GM23338 (cell line): ENCODE results near the gene UFSP1. TPM values are rescaled to one million over a fixed set of nuclear protein-coding genes. Genes with fewer than 3 reads are reported as not detected.

ENCODE experiments used
- ATAC-seq: fragments of 200-7000 bp; cut with Tn5 transposase; 3 replicates; pipeline ENCODE4 v1.9.1; 2020
- DNase-seq: peaks from one replicate; pipeline ENCODE4 v3.0.0-alpha.2; 2015; ENCODE audit warnings: low spot score
- H2AFZ ChIP-seq: fragments of 200-600 bp; sonication (generic); 2 replicates; pipeline ENCODE4 v1.8.0; 2016; ENCODE audit warnings: antibody characterized with exemption, mild to moderate bottlenecking, moderate library complexity
- H3F3A ChIP-seq: fragments of 200-600 bp; sonication (generic); replicated peaks from 2 replicates; pipeline ENCODE4 v1.8.0; 2017; ENCODE audit warnings: antibody characterized with exemption, mixed run types, low read depth
- H3K27ac ChIP-seq: fragments of 200-600 bp; sonication (generic); 2 replicates; pipeline ENCODE4 v1.6.1; 2016; ENCODE audit warnings: low read depth
- H3K27me3 ChIP-seq: fragments of 200-600 bp; sonication (generic); 2 replicates; pipeline ENCODE4 v1.8.0; 2016; ENCODE audit warnings: mild to moderate bottlenecking, mixed run types, moderate library complexity; ENCODE audit not compliant: insufficient read depth
- H3K36me3 ChIP-seq: fragments of 200-600 bp; sonication (generic); 2 replicates; pipeline ENCODE4 v1.8.0; 2016; ENCODE audit warnings: mild to moderate bottlenecking; ENCODE audit not compliant: insufficient read depth
- H3K4me1 ChIP-seq: fragments of 200-600 bp; sonication (generic); 2 replicates; pipeline ENCODE4 v1.8.0; 2016; ENCODE audit warnings: mild to moderate bottlenecking, moderate library complexity; ENCODE audit not compliant: insufficient read depth
- H3K4me2 ChIP-seq: fragments of 200-600 bp; sonication (generic); 2 replicates; pipeline ENCODE4 v1.7.1; 2017; ENCODE audit warnings: mixed run types
- H3K4me3 ChIP-seq: fragments of 200-600 bp; sonication (generic); 2 replicates; pipeline ENCODE4 v1.6.1; 2016; ENCODE audit warnings: mixed run types
- H3K79me2 ChIP-seq: fragments of 200-600 bp; sonication (generic); replicated peaks from 2 replicates; pipeline ENCODE4 v1.8.0; 2017; ENCODE audit warnings: mild to moderate bottlenecking; ENCODE audit not compliant: insufficient read depth
- H3K9me2 ChIP-seq: fragments of 200-600 bp; sonication (generic); 2 replicates; pipeline ENCODE4 v1.8.0; 2017; ENCODE audit not compliant: insufficient read depth
- H4K20me1 ChIP-seq: fragments of 200-600 bp; sonication (generic); replicated peaks from 2 replicates; pipeline ENCODE4 v1.8.0; 2017; ENCODE audit warnings: mild to moderate bottlenecking; ENCODE audit not compliant: insufficient read depth
- H3K27ac Mint-ChIP-seq: 2 replicates; pipeline ENCODE4 v1.8.0; 2020; ENCODE audit warnings: inconsistent platforms, mild to moderate bottlenecking, moderate library complexity, mixed read lengths
- H3K27me3 Mint-ChIP-seq: 3 replicates; pipeline ENCODE4 v1.8.0; 2022; ENCODE audit warnings: low read depth, mild to moderate bottlenecking, moderate library complexity, mixed read lengths, inconsistent platforms; ENCODE audit not compliant: insufficient read depth, poor library complexity
- H3K36me3 Mint-ChIP-seq: 3 replicates; pipeline ENCODE4 v1.8.0; 2021; ENCODE audit warnings: low read depth, mild to moderate bottlenecking, inconsistent platforms, moderate library complexity, mixed read lengths
- H3K4me1 Mint-ChIP-seq: 3 replicates; pipeline ENCODE4 v1.8.0; 2020; ENCODE audit warnings: mild to moderate bottlenecking, inconsistent platforms, mixed read lengths
- H3K4me3 Mint-ChIP-seq: 3 replicates; pipeline ENCODE4 v1.8.0; 2021; ENCODE audit warnings: moderate library complexity, mild to moderate bottlenecking, inconsistent platforms, mixed read lengths
- H3K9me3 Mint-ChIP-seq: 3 replicates; pipeline ENCODE4 v1.8.0; 2020; ENCODE audit warnings: moderate library complexity, mild to moderate bottlenecking, inconsistent platforms, mixed read lengths
- CREB1 ChIP-seq: fragments of 250-450 bp; sonication (Bioruptor Pico); IDR thresholded peaks from 2 replicates; pipeline ENCODE4 v1.5.0; 2020; ENCODE audit warnings: low read depth, mild to moderate bottlenecking, moderate library complexity
- CTCF ChIP-seq, 2 experiments: fragments of 200-600 bp in 1 of 2; sonication (generic) in 1 of 2; conservative IDR thresholded peaks; 2 replicates each; pipeline versions ENCODE4 v1.5.1 to v1.6.1; 2016 to 2017; ENCODE audit warnings: antibody characterized with exemption in 2 of 2, low read depth in 2 of 2, mild to moderate bottlenecking in 2 of 2, moderate library complexity in 1 of 2
- EZH2 ChIP-seq: fragments of 200-600 bp; sonication (generic); IDR thresholded peaks from one replicate; pipeline ENCODE4 v1.8.0; 2017; ENCODE audit warnings: antibody characterized with exemption, mild to moderate bottlenecking, low read depth; ENCODE audit not compliant: unreplicated experiment
- JUNB ChIP-seq: IDR thresholded peaks from one replicate; pipeline ENCODE4 v1.6.1; 2016; ENCODE audit warnings: antibody characterized with exemption; ENCODE audit not compliant: unreplicated experiment
- NANOG ChIP-seq: IDR thresholded peaks from 2 replicates; pipeline ENCODE4 v1.6.1; 2016; ENCODE audit warnings: antibody characterized with exemption, borderline replicate concordance
- POLR2AphosphoS5 ChIP-seq: IDR thresholded peaks from 2 replicates; pipeline ENCODE4 v1.6.1; 2016; ENCODE audit warnings: antibody characterized with exemption, low read depth
- REST ChIP-seq: IDR thresholded peaks from one replicate; pipeline ENCODE4 v1.6.1; 2018; ENCODE audit warnings: antibody characterized with exemption; ENCODE audit not compliant: unreplicated experiment
- STAT1 ChIP-seq: IDR thresholded peaks from one replicate; pipeline ENCODE4 v1.6.1; 2016; ENCODE audit warnings: antibody characterized with exemption; ENCODE audit not compliant: unreplicated experiment
- ZNF114 ChIP-seq: fragments of 250-450 bp; sonication (Bioruptor Pico); IDR thresholded peaks from 2 replicates; pipeline ENCODE4 v1.5.0; 2020; ENCODE audit warnings: mild to moderate bottlenecking, moderate library complexity
- ZNF331 ChIP-seq: fragments of 250-450 bp; sonication (Bioruptor Pico); IDR thresholded peaks from 2 replicates; pipeline ENCODE4 v1.5.0; 2020; ENCODE audit warnings: low read depth, mild to moderate bottlenecking, moderate library complexity
- polyA plus RNA-seq: library from polyadenylated mRNA; unstranded; fragments of >200 nt; fragmentation: Nextera tagmentation; extraction: Ambion mirVana; gene quantifications from 2 replicates; pipeline ENCODE4 v1.2.1, GENCODE V29; 2016
- total RNA-seq: library from RNA; depleted of rRNA; stranded (reverse); fragments of >200 nt; shearing (Covaris generic); gene quantifications from 2 replicates; pipeline ENCODE4 v1.2.3, GENCODE V29; 2014
- TF ChIP-seq, protein P1 (sequence below): IDR thresholded peaks from 2 replicates; pipeline ENCODE4 v1.6.1; 2016; ENCODE audit warnings: antibody characterized with exemption

UFSP1 gene
- total and polyA plus RNA-seq, 2 experiments from 2014 or later: 2.0 to 11.8 TPM

DNA sequence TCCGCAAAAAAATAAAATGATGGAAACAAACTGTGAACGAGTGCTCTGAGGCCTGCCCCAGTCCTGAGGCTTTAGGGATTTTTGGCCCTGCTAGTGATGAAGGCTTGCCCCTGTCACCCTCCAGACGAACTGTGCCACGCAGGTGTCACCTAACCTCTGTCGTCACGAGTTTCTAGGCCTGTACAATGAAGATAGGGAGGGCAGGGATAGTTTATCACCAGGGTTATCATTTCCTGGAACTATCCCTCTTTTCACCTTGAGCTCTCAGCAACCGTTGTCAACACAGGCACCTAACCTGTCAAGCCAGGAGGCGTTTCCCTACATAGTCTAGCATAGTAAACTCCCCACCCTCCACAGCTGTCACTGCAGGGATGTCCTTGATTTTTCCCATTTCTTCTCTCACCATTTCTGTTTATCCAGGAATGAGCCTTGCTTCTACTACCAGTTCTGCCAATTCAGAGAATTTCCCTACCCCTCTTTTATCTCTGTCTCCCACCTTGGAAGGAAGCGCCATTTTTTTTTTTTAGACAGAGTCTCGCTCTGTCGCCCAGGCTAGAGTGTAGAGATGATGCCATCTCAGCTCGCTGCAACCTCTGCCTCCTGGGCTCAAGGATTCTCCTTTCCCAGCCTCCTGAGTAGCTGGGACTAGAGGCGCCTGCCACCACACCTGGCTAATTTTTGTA, 8.4 kb upstream of the UFSP1 start:
- H3K36me3 ChIP-seq: no peaks in the 10 kb centered on the region
- Mint-ChIP-seq H3K36me3 (no peaks in the 10 kb centered on the region; the same call in 2 of the 3 replicates), H3K27ac (no peak overlapping the region), H3K4me1 (peaks cover 9% of the 10 kb centered on the region), H3K4me3 (peak overlapping the region; percentile 70), H3K9me3 (peaks cover 8% of the 10 kb centered on the region; the same call in 1 of the 3 replicates), H3K27me3 (peaks cover 25% of the 10 kb centered on the region)
- H3K27ac ChIP-seq: no peak overlapping the region
- TF ChIP-seq REST (no peak), NANOG (no peak), CREB1 (CRISPR knock-in tag) (no peak), ZNF114 (CRISPR knock-in tag) (no peak), POLR2AphosphoS5 (no peak), JUNB (no peak), ZNF331 (no peak), CTCF (conservative IDR thresholded peaks at IDR 0.05; ENCODE audit: low read depth in 2 of 2) (no peak), EZH2 (no peak), STAT1 (no peak)
- TF ChIP-seq, protein P1, sequence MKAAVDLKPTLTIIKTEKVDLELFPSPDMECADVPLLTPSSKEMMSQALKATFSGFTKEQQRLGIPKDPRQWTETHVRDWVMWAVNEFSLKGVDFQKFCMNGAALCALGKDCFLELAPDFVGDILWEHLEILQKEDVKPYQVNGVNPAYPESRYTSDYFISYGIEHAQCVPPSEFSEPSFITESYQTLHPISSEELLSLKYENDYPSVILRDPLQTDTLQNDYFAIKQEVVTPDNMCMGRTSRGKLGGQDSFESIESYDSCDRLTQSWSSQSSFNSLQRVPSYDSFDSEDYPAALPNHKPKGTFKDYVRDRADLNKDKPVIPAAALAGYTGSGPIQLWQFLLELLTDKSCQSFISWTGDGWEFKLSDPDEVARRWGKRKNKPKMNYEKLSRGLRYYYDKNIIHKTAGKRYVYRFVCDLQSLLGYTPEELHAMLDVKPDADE: no peak
- H3K4me3 ChIP-seq: no peak overlapping the region
- H3K9me2 ChIP-seq: no peaks in the 10 kb centered on the region
- peaks cover 35% of the 10 kb centered on the region for H3K27me3 ChIP-seq
- ATAC-seq (no peak), DNase-seq (no peak)
- H3K79me2 ChIP-seq: no peaks in the 10 kb centered on the region
- no peak overlapping the region for H2AFZ ChIP-seq
- H3K4me2 ChIP-seq: no peak overlapping the region
- H3K4me1 ChIP-seq: peaks cover 4% of the 10 kb centered on the region; the same call in 1 of the 2 replicates
- no peaks in the 10 kb centered on the region; the same call in 1 of the 2 replicates for H4K20me1 ChIP-seq
- H3F3A ChIP-seq: peaks cover 5% of the 10 kb centered on the region; the same call in 1 of the 2 replicates
